B cell (primary cell): ENCODE data around the gene RPTOR. TPM values are rescaled to one million over a fixed set of nuclear protein-coding genes. Genes with fewer than 3 reads are reported as not detected.

Experiments used
- ATAC-seq: fragments of 200-7000 bp; cut with Tn5 transposase; one replicate; pipeline ENCODE4 v1.10.0; 2021; ENCODE audit warnings: low read depth, mild to moderate bottlenecking, moderate number of reproducible peaks, moderate library complexity
- CTCF ChIA-PET: fragments of 350-600 bp; sonication (Branson Sonifier 250); formaldehyde crosslinking; loops from one replicate; lab custom pipeline; 2021; ENCODE audit warnings: antibody characterized with exemption, inconsistent platforms; lab: Charles Lee
- POLR2A ChIA-PET: fragments of 350-600 bp; sonication (Branson Sonifier 250); formaldehyde crosslinking; loops from one replicate; lab custom pipeline; 2021; ENCODE audit warnings: antibody characterized with exemption; lab: Charles Lee
- DNase-seq: peaks from one replicate; pipeline ENCODE4 v3.0.0; 2013
- H2AFZ ChIP-seq: 2 replicates; pipeline ENCODE4 v1.6.1; 2012; ENCODE audit warnings: mild to moderate bottlenecking, low read depth, low read length; ENCODE audit not compliant: insufficient read depth, poor library complexity, severe bottlenecking
- H3K27ac ChIP-seq, 2 donors: 1 replicate in 1 of 2; 2 replicates in 1 of 2; pipeline ENCODE4 v1.5.1; 2012 to 2013; ENCODE audit warnings: low read length in 2 of 2, mild to moderate bottlenecking in 2 of 2, moderate library complexity in 1 of 2
- H3K27me3 ChIP-seq, 4 experiments: fragments of 200-600 bp in 1 of 4; sonication (generic) in 1 of 4; replicated peaks in 1 of 4; 1 replicate in 2 of 4; 2 replicates in 2 of 4; pipeline versions ENCODE4 v1.6.1 to v1.7.0; 2013 to 2016; ENCODE audit warnings: low read length in 3 of 4, mild to moderate bottlenecking in 2 of 4, mixed read lengths in 1 of 4, moderate library complexity in 1 of 4; ENCODE audit not compliant: insufficient read depth in 4 of 4, control insufficient read depth in 3 of 4; ENCODE audit errors: control extremely low read depth in 1 of 4
- H3K36me3 ChIP-seq, 2 experiments: replicated peaks in 1 of 2; 1 replicate in 1 of 2; 2 replicates in 1 of 2; pipeline versions ENCODE4 v1.6.1 to v1.7.1; 2013; ENCODE audit warnings: low read length in 1 of 2; ENCODE audit not compliant: insufficient read depth in 2 of 2, control insufficient read depth in 1 of 2; ENCODE audit errors: control extremely low read depth in 1 of 2, extremely low read depth in 1 of 2
- H3K4me1 ChIP-seq, 2 donors: fragments of 200-600 bp in 1 of 2; sonication (generic) in 1 of 2; 1 replicate in 1 of 2; 2 replicates in 1 of 2; pipeline versions ENCODE4 v1.5.1 to v1.6.1; 2013 to 2017; ENCODE audit warnings: low read length in 2 of 2; ENCODE audit not compliant: control insufficient read depth in 2 of 2, insufficient read depth in 2 of 2
- H3K4me2 ChIP-seq: replicated peaks from 2 replicates; pipeline ENCODE3; 2012; ENCODE audit warnings: mild to moderate bottlenecking, low read depth, low read length; ENCODE audit not compliant: poor library complexity, severe bottlenecking
- H3K4me3 ChIP-seq, 5 experiments: fragments of 200-600 bp in 1 of 5; sonication (generic) in 1 of 5; 1 replicate in 3 of 5; 2 replicates in 2 of 5; pipeline versions ENCODE4 v1.5.1 to v1.7.0; 2011 to 2016; ENCODE audit warnings: low read length in 4 of 5, mild to moderate bottlenecking in 4 of 5, low read depth in 2 of 5, control low read depth in 1 of 5, moderate library complexity in 1 of 5; ENCODE audit not compliant: insufficient read depth in 1 of 5; ENCODE audit errors: control extremely low read depth in 1 of 5, extremely low read depth in 1 of 5
- H3K79me2 ChIP-seq: fragments of 200-600 bp; sonication (generic); one replicate; pipeline ENCODE4 v1.6.0; 2016; ENCODE audit warnings: low read length; ENCODE audit not compliant: control insufficient read depth, insufficient read depth
- H3K9ac ChIP-seq: fragments of 200-600 bp; sonication (generic); 2 replicates; pipeline ENCODE4 v1.6.1; 2017; ENCODE audit warnings: mild to moderate bottlenecking, low read length, moderate library complexity
- H3K9me3 ChIP-seq, 3 donors: one replicate each; pipeline versions ENCODE4 v1.6.1 to v1.7.1; 2013; ENCODE audit warnings: low read length in 2 of 3; ENCODE audit not compliant: control insufficient read depth in 2 of 3, insufficient read depth in 1 of 3; ENCODE audit errors: control extremely low read depth in 1 of 3
- H4K20me1 ChIP-seq: 2 replicates; pipeline ENCODE4 v1.6.0; 2012; ENCODE audit warnings: mild to moderate bottlenecking, low read length; ENCODE audit not compliant: insufficient read depth, control insufficient read depth, poor library complexity, severe bottlenecking
- H3K27ac Mint-ChIP-seq: one replicate; pipeline ENCODE4 v1.8.0; 2021; ENCODE audit warnings: mixed read lengths
- H3K27me3 Mint-ChIP-seq: one replicate; pipeline ENCODE4 v1.8.0; 2021; ENCODE audit warnings: mixed read lengths
- H3K4me1 Mint-ChIP-seq: one replicate; pipeline ENCODE4 v1.8.0; 2021; ENCODE audit warnings: mixed read lengths
- H3K4me3 Mint-ChIP-seq: one replicate; pipeline ENCODE4 v1.8.0; 2021; ENCODE audit warnings: mixed read lengths
- H3K9me3 Mint-ChIP-seq: one replicate; pipeline ENCODE4 v1.8.0; 2022; ENCODE audit warnings: mixed read lengths; ENCODE audit not compliant: insufficient read depth
- CTCF ChIP-seq: fragments of 200-600 bp; IDR thresholded peaks from one replicate; pipeline ENCODE4 v1.8.0; 2022; ENCODE audit warnings: antibody characterized with exemption, mild to moderate bottlenecking
- EZH2 ChIP-seq: IDR thresholded peaks from 2 replicates; pipeline ENCODE4 v1.6.1; 2012; ENCODE audit warnings: borderline replicate concordance, low read depth, mild to moderate bottlenecking, moderate library complexity, low read length; ENCODE audit not compliant: insufficient read depth, poor library complexity, severe bottlenecking
- WGBS: methylation state at CpG from one replicate; pipeline ENCODE4 v1.1.5; 2013; ENCODE audit warnings: missing lambda C conversion rate; ENCODE audit not compliant: insufficient coverage; 5-methylcytosine and 5-hydroxymethylcytosine counted together
- intact Hi-C: fragments of 100-400 bp; cut with micrococcal nuclease; formaldehyde crosslinking; loops from one replicate; pipeline ENCODE4 v1.10.0; 2022
- polyA plus RNA-seq: library from polyadenylated mRNA; depleted of rRNA; stranded (reverse); fragments of >200 nt; gene quantifications from 2 replicates; pipeline ENCODE4 v1.2.3, GENCODE V29; 2012
- total RNA-seq, 2 donors: library from RNA; stranded (reverse); fragments of 120-200 nt in 1 of 2; gene quantifications; 1 replicate in 1 of 2; 2 replicates in 1 of 2; pipeline versions ENCODE4 v1.2.3 to v1.2.4, GENCODE V29; 2013 to 2022

RPTOR gene
- total and polyA plus RNA-seq, 2 donors (not counting 1 experiment from before 2014, with no cell fraction given): 13.4 to 58.8 TPM

GRCh38 chr17:80919331-80920311 is 375.0 kb downstream of the RPTOR start:
- ATAC-seq (no peak), DNase-seq (no peak)
- H4K20me1 ChIP-seq: no peaks in the 10 kb centered on the region
- H3K9me3 ChIP-seq: peaks cover 0 to 9% (median 5%) of the 10 kb centered on the region in 3 donors
- no peak overlapping the region for H3K4me3 ChIP-seq
- H2AFZ ChIP-seq: no peak overlapping the region
- H3K9me3 Mint-ChIP-seq: no peaks in the 10 kb centered on the region
- no peak overlapping the region for H3K4me3 Mint-ChIP-seq
- H3K4me2 ChIP-seq: no peak overlapping the region
- peaks cover 23 to 27% of the 10 kb centered on the region in 2 donors for H3K4me1 ChIP-seq
- H3K9ac ChIP-seq: no peak overlapping the region
- peaks cover 0 to 30% of the 10 kb centered on the region in 2 experiments for H3K36me3 ChIP-seq
- WGBS: 95% methylated on average over 29 of the region's 33 CpGs
- H3K27ac ChIP-seq: no peak overlapping the region
- H3K27me3 Mint-ChIP-seq: no peaks in the 10 kb centered on the region
- ChIA-PET POLR2A (no interaction called here), CTCF (interaction anchor here (1.6 kb wide), 1 partner anchor 8 kb away, joined by 4 read pairs; no protein-coding TSS in a partner anchor)
- H3K27ac Mint-ChIP-seq: no peak overlapping the region
- TF ChIP-seq CTCF: no peak
- TF ChIP-seq EZH2: no peak
- intact Hi-C loops: no loop called here
- no peaks in the 10 kb centered on the region for H3K27me3 ChIP-seq
- peaks cover 6% of the 10 kb centered on the region for H3K4me1 Mint-ChIP-seq
- peaks cover 28% of the 10 kb centered on the region for H3K79me2 ChIP-seq

GRCh38 chr17:80920441-80920840 is 375.8 kb downstream of the RPTOR start:
- Histone ChIP-seq H3K4me2 (no peak overlapping the region), H3K4me3 (no peak overlapping the region), H3K4me1 (peaks cover 27 to 30% of the 10 kb centered on the region in 2 donors), H3K9me3 (peaks cover 0 to 3% (median 0%) of the 10 kb centered on the region in 3 donors), H4K20me1 (no peaks in the 10 kb centered on the region), H3K27ac (no peak overlapping the region), H3K36me3 (peaks cover 0 to 37% of the 10 kb centered on the region in 2 experiments), H2AFZ (no peak overlapping the region), H3K9ac (no peak overlapping the region), H3K79me2 (peaks cover 24% of the 10 kb centered on the region), H3K27me3 (no peaks in the 10 kb centered on the region)
- no peak overlapping the region for H3K4me3 Mint-ChIP-seq
- CTCF ChIA-PET: interaction anchor here (1.6 kb wide), 1 partner anchor 8 kb away, joined by 4 read pairs; no protein-coding TSS in a partner anchor
- no peak overlapping the region for H3K27ac Mint-ChIP-seq
- H3K4me1 Mint-ChIP-seq: peaks cover 9% of the 10 kb centered on the region
- no peak for DNase-seq
- TF ChIP-seq CTCF (no peak), EZH2 (no peak)
- POLR2A ChIA-PET: interaction anchor here (0.6 kb wide), 1 partner anchor 50 kb away, joined by 3 read pairs; no protein-coding TSS in a partner anchor
- WGBS: 98% methylated on average over 14 of the region's 18 CpGs
- ATAC-seq: no peak
- intact Hi-C loops: no loop called here
- no peaks in the 10 kb centered on the region for H3K27me3 Mint-ChIP-seq
- H3K9me3 Mint-ChIP-seq: no peaks in the 10 kb centered on the region
